AG09309 (cell line): Measurements from ENCODE around the gene SMARCC2.

Source experiments
- DNase-seq: peaks from one replicate; pipeline ENCODE4 v3.0.0-alpha.2; 2010; ENCODE audit warnings: low read depth
- H3K4me3 ChIP-seq: 2 replicates; pipeline ENCODE4 v1.5.1; 2011; ENCODE audit warnings: mild to moderate bottlenecking, low read depth, low read length, moderate library complexity; ENCODE audit not compliant: control insufficient read depth
- CTCF ChIP-seq: IDR thresholded peaks from 2 replicates; pipeline ENCODE4 v1.5.1; 2011; ENCODE audit warnings: mild to moderate bottlenecking, low read depth, low read length, inconsistent platforms; ENCODE audit not compliant: insufficient read depth, control insufficient read depth; ENCODE audit errors: missing control alignments

The SMARCC2 gene

GRCh38 chr12:56213878-56214277 is 24.6 kb upstream of the SMARCC2 start:
- no peak for TF ChIP-seq CTCF
- H3K4me3 ChIP-seq = no peak overlapping the region
- no peak for DNase-seq

- TF ChIP-seq CTCF = no peak
- no peak overlapping the region for H3K4me3 ChIP-seq
- DNase-seq = no peak
These were observed 23.1 kb upstream of the SMARCC2 start for GRCh38 chr12:56212361-56212760.

GRCh38 chr12:56208006-56208405 is 18.7 kb upstream of the SMARCC2 start:
- no peak overlapping the region for H3K4me3 ChIP-seq
- TF ChIP-seq CTCF = no peak
- no peak for DNase-seq

- H3K4me3 ChIP-seq = no peak overlapping the region
- peak; percentile 52 for TF ChIP-seq CTCF
- no peak for DNase-seq
These were observed 17.3 kb upstream of the SMARCC2 start for GRCh38 chr12:56206452-56207166.

- DNase-seq = no peak
- no peak overlapping the region for H3K4me3 ChIP-seq
- no peak for TF ChIP-seq CTCF
These were observed 16.2 kb upstream of the SMARCC2 start for GRCh38 chr12:56205445-56205844.

- TF ChIP-seq CTCF = no peak
- DNase-seq = no peak
- no peak overlapping the region for H3K4me3 ChIP-seq
These were observed 15.0 kb upstream of the SMARCC2 start for GRCh38 chr12:56204275-56204674.
